Fibroblast of the aortic adventitia (primary cell): ENCODE data around the gene TRAFD1. TPM values are rescaled to one million over a fixed set of nuclear protein-coding genes. Genes with fewer than 3 reads are reported as not detected.
"Not testable (repeated sequence)": the region's sequence is repeated elsewhere in the genome, so short reads cannot be mapped to it uniquely, and the experiment has no call there.

ENCODE experiments used
- DNase-seq: peaks from one replicate; pipeline ENCODE4 v3.0.0-alpha.2; 2010; ENCODE audit warnings: low read depth
- H3K4me3 ChIP-seq: 2 replicates; pipeline ENCODE4 v1.5.1; 2011; ENCODE audit warnings: low read depth, mild to moderate bottlenecking, control low read depth, low read length, moderate library complexity
- CTCF ChIP-seq: IDR thresholded peaks from 2 replicates; pipeline ENCODE4 v1.5.1; 2011; ENCODE audit warnings: mild to moderate bottlenecking, low read length, control low read depth, inconsistent platforms; ENCODE audit not compliant: insufficient read depth
- total RNA-seq: library from RNA; depleted of rRNA; stranded (reverse); fragments of >200 nt; gene quantifications from 2 replicates; pipeline ENCODE4 v1.2.3, GENCODE V29; 2012; ENCODE audit warnings: low replicate concordance

The TRAFD1 gene
- total RNA-seq, 1 donor, result 36.5 TPM

- DNase-seq, result no peak
- no peak overlapping the region for H3K4me3 ChIP-seq
- no peak for TF ChIP-seq CTCF
Measured at GRCh38 chr12:112149596-112149995, 24.2 kb downstream of the TRAFD1 start.

GRCh38 chr12:112151766-112152541 lies 26.6 kb downstream of the TRAFD1 start:
- DNase-seq, result no peak
- no peak overlapping the region for H3K4me3 ChIP-seq
- no peak for TF ChIP-seq CTCF

GRCh38 chr12:112153181-112153892 lies 28.0 kb downstream of the TRAFD1 start:
- no peak for DNase-seq
- H3K4me3 ChIP-seq, result no peak overlapping the region
- no peak for TF ChIP-seq CTCF

GRCh38 chr12:112153893-112154219 lies 28.5 kb downstream of the TRAFD1 start:
- no peak for DNase-seq
- H3K4me3 ChIP-seq, result no peak overlapping the region
- TF ChIP-seq CTCF, result no peak

GRCh38 chr12:112158461-112159145 lies 33.2 kb downstream of the TRAFD1 start:
- not testable (repeated sequence) for H3K4me3 ChIP-seq, DNase-seq

GRCh38 chr12:112159146-112159541 lies 33.8 kb downstream of the TRAFD1 start:
- no peak for DNase-seq
- TF ChIP-seq CTCF, result no peak
- no peak overlapping the region for H3K4me3 ChIP-seq

- H3K4me3 ChIP-seq, result no peak overlapping the region
- DNase-seq, result no peak
- no peak for TF ChIP-seq CTCF
Measured at GRCh38 chr12:112160611-112161010, 35.3 kb downstream of the TRAFD1 start.
